Testis (tissue), 3 donors: ENCODE results near the gene NMT1. TPM values are rescaled to one million over a fixed set of nuclear protein-coding genes. Genes with fewer than 3 reads are reported as not detected.

Source experiments
- DNase-seq: peaks from one replicate; pipeline ENCODE4 v3.0.0-alpha.2; 2019
- H3K27ac ChIP-seq, 2 donors: fragments of 200-600 bp; sonication (generic); one replicate each; pipeline ENCODE4 v1.5.1; 2019
- H3K27me3 ChIP-seq: fragments of 200-600 bp; sonication (generic); one replicate; pipeline ENCODE4 v1.5.1; 2019
- H3K36me3 ChIP-seq: fragments of 200-600 bp; sonication (generic); one replicate; pipeline ENCODE4 v1.5.1; 2017; ENCODE audit warnings: low read depth; ENCODE audit errors: missing control alignments
- H3K4me1 ChIP-seq: fragments of 200-600 bp; sonication (generic); one replicate; pipeline ENCODE4 v1.5.1; 2019
- H3K4me3 ChIP-seq, 2 donors: fragments of 200-600 bp; sonication (generic); one replicate each; pipeline ENCODE4 v1.5.1; 2017 to 2019
- H3K9me3 ChIP-seq: fragments of 200-600 bp; sonication (generic); one replicate; pipeline ENCODE4 v1.5.1; 2017
- POLR2A ChIP-seq: fragments of 450-650 bp; IDR thresholded peaks from one replicate; pipeline ENCODE4 v1.6.1; 2017; ENCODE audit warnings: antibody characterized with exemption, mild to moderate bottlenecking, moderate library complexity
- WGBS, 2 donors: methylation state at CpG; one replicate each; pipeline ENCODE4 v1.1.5; 2018; 5-methylcytosine and 5-hydroxymethylcytosine counted together
- intact Hi-C: fragments of 100-400 bp; cut with DNase I; formaldehyde crosslinking; loops from one replicate; pipeline ENCODE4 v1.15.1; 2023; ENCODE audit warnings: low total_unique reads
- polyA plus RNA-seq: library from polyadenylated mRNA; stranded (reverse); fragments of 350-450 nt; fragmentation: Illumina TruSeq; extraction: RNeasy Lipid Tissue Mini Kit (QIAGEN cat#74804); gene quantifications from one replicate; pipeline ENCODE4 v1.2.3, GENCODE V29; 2014; ENCODE audit warnings: low read depth, low replicate concordance; ENCODE audit not compliant: insufficient read depth
- total RNA-seq, 2 donors: library from RNA; depleted of rRNA; stranded (reverse); fragments of >200 nt; gene quantifications; one replicate each; pipeline ENCODE4 v1.2.3, GENCODE V29; 2016
- TF ChIP-seq, protein P1 (sequence below), 3 experiments: fragments of 450-650 bp in 2 of 3; fragments of 200-600 bp in 1 of 3; sonication (generic) in 1 of 3; IDR thresholded peaks; one replicate each; pipeline ENCODE4 v1.5.1; 2016 to 2019; ENCODE audit warnings: antibody characterized with exemption in 3 of 3, mild to moderate bottlenecking in 2 of 3, moderate library complexity in 1 of 3

The NMT1 gene
- total and polyA plus RNA-seq, 3 donors from 2014 or later, result 76.1 to 143 (median 79.0) TPM

DNA sequence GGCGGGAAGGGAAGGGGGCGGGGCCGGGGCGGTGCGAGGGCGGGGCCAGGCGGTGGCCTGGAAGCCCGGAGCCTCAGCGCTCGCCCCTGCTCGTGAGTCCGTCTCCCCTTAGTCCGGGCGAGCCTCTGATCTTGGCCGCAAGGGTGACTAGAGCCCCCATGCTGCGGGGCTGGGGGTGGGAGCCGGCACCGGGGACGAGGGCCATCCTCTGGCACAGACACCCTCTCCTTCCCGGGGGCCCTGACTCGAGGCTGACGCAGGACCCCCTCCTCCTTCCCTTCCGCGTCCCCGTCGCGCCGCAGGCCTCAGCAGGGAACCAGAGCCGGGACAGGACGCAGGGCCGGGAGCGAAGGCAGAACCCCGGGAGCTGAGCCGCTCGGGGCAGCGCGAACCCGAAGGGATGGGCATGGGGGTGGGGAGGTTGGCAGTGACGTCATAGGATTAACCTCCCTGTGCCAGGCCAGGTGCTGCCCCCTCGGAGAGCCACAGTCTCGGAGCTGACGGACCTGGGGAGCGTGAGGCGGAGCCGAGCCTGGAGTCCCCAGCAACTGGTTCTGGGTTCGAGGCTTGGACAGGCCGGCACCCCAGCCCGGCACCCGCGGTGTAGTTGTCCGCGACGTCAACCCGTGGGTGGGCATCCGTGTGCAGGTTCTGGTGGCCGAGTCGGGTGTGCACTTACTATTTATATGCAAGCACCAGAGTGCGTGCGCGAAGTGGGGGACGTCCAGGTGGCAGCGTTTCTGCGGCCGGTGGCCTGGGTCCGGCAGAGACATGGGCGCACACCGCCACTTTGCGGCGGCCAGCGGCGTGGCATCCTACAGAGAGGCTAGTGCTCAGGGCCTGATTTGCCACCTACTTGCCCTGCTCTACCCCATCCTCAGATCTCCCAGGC lies 71.7 kb downstream of the NMT1 start:
- DNase-seq, result peak; percentile 90
- intact Hi-C loops, result no loop called here
- TF ChIP-seq POLR2A, result no peak
- TF ChIP-seq, protein P1, sequence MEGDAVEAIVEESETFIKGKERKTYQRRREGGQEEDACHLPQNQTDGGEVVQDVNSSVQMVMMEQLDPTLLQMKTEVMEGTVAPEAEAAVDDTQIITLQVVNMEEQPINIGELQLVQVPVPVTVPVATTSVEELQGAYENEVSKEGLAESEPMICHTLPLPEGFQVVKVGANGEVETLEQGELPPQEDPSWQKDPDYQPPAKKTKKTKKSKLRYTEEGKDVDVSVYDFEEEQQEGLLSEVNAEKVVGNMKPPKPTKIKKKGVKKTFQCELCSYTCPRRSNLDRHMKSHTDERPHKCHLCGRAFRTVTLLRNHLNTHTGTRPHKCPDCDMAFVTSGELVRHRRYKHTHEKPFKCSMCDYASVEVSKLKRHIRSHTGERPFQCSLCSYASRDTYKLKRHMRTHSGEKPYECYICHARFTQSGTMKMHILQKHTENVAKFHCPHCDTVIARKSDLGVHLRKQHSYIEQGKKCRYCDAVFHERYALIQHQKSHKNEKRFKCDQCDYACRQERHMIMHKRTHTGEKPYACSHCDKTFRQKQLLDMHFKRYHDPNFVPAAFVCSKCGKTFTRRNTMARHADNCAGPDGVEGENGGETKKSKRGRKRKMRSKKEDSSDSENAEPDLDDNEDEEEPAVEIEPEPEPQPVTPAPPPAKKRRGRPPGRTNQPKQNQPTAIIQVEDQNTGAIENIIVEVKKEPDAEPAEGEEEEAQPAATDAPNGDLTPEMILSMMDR (IDR thresholded peaks at IDR 0.05), result peak; percentile 65 to 93 (median 80)
- Histone ChIP-seq H3K4me3 (peak overlapping the region; percentile 82 to 97), H3K4me1 (peaks cover 45% of the 10 kb centered on the region), H3K36me3 (no peaks in the 10 kb centered on the region), H3K27me3 (no peaks in the 10 kb centered on the region), H3K27ac (peak overlapping the region; percentile 92 to 98), H3K9me3 (no peaks in the 10 kb centered on the region)
- whole genome bisulfite sequencing, 2 donors, result 1% methylated on average over 38 to 69 of the region's 71 CpGs

DNA sequence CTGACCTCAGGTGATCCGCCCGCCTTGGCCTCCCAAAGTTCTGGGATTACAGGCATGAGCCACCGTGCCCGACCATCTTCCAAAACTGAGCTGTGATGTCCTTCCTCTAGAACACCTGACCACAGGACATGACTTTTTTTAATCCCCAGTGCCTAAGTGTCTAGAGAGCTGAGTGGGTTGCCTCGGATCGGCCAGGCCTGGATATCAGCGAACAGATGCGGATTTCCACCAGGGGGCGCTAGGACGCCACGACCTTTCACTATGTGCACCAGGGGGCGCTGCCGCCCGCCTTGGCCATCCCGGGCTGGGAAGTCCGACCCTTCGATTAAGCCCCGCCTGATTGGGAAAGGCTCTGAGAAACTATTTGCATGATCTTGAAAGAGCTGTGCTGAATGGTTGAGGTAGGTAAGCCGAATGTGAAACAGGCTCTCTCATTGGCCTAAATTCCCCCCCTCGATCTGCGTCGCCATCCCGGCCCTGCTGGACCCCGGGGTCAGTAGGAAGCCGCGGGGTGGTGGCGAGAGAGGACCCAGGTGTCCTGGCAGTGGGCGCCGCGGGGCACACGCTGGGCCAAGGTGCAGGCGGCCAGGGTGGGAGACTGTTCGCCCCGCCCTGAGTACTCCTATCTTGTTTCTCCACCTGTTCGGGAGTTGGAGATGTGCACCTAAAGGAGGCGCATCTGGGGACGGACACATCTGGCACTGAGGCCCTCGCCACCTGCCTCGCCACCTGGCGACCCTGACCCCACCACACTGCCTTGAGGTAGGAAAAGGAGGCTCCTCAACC lies 74.3 kb downstream of the NMT1 start, which contains the start of gene ACBD4:
TSS of gene ACBD4 (plus strand) at position 496 of the 786 bp plus-strand sequence. CDS start 458 bp downstream, outside the sequence.
- H3K9me3 ChIP-seq, result no peaks in the 10 kb centered on the region
- peaks cover 21% of the 10 kb centered on the region for H3K4me1 ChIP-seq
- DNase-seq, result peak; percentile 98
- peak within 1 kb of the TSS; percentile 14 to 57 for H3K27ac ChIP-seq
- intact Hi-C loops, result no loop called here
- 4 to 9% methylated on average over 18 to 40 of the region's 40 CpGs for WGBS, 2 donors
- TF ChIP-seq, protein P1 (IDR thresholded peaks at IDR 0.05), result peak; percentile 100
- no peak for TF ChIP-seq POLR2A
- H3K27me3 ChIP-seq, result no peaks in the 10 kb centered on the region
- no peaks in the 10 kb centered on the region for H3K36me3 ChIP-seq
- H3K4me3 ChIP-seq, result peak within 1 kb of the TSS; percentile 44 to 61

DNA sequence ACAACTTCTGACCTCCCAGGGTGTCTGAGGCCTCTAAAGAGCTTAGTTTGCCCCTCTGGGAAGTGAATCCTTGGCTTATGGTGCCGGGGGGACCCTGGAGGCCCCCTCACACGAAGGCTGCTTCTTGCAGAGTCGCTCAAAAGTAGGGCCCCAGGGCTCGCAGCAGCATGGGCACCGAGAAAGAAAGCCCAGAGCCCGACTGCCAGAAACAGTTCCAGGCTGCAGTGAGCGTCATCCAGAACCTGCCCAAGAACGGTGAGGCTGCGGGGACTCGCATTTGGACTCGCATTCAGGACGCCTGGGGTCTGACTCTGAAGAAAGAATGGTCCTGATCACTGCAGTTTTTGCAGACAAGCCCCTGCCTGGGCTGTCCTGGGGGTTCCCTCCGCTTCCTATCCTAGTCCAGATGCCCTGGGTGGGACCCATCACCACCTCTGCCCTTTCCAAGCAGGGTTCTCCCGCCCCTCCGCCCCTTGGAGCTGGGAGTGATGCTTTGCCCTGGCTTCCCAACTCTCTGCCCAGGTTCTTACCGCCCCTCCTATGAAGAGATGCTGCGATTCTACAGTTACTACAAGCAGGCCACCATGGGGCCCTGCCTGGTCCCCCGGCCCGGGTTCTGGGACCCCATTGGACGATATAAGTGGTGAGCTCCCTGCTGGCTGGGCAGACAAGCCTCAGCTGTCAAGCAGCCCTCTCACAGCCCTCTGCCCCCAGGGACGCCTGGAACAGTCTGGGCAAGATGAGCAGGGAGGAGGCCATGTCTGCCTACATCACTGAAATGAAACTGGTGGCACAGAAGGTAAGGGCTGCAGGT lies 75.1 kb downstream of the NMT1 start:
- Histone ChIP-seq H3K27me3 (no peaks in the 10 kb centered on the region), H3K27ac (peak overlapping the region; percentile 14 to 57), H3K4me3 (peak overlapping the region; percentile 44 to 61), H3K9me3 (no peaks in the 10 kb centered on the region), H3K4me1 (peaks cover 13% of the 10 kb centered on the region), H3K36me3 (no peaks in the 10 kb centered on the region)
- intact Hi-C loops, result no loop called here
- DNase-seq, result peak; percentile 29
- TF ChIP-seq, protein P1 (IDR thresholded peaks at IDR 0.05), result no peak
- no peak for TF ChIP-seq POLR2A
- WGBS, 2 donors, result 31 to 57% methylated on average over 18 to 21 of the region's 21 CpGs

DNA sequence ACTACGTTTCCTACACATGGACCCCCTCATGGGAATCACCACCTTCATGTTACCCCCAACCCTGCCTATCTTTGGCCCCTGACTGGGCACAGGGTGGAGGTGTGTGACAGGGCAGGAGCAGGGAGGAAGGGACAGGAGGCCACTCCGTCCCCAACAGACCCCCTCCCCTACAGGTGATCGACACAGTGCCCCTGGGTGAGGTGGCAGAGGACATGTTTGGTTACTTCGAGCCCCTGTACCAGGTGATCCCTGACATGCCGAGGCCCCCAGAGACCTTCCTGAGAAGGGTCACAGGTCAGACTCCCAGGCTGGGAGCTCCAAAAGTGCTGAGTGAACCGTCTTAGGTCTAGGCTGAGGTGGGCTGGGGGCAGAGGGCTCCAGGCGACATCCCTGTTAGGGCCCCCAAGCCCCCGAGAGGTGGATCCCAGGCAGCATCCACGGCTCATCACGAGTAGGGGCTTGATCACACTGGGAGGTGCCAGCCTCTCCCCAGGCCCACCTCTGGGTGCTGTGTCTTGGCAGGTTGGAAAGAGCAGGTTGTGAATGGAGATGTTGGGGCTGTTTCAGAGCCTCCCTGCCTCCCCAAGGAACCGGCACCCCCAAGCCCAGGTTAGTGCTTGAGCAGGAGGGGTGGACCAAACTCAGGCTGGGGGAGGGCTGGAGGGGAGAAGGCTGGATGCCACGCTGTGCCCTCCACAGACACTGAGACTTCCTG lies 75.9 kb downstream of the NMT1 start:
- 63 to 89% methylated on average over 4 to 12 of the region's 12 CpGs for WGBS, 2 donors
- Histone ChIP-seq H3K4me3 (no peak overlapping the region), H3K9me3 (no peaks in the 10 kb centered on the region), H3K36me3 (no peaks in the 10 kb centered on the region), H3K27ac (no peak overlapping the region), H3K4me1 (peaks cover 7% of the 10 kb centered on the region), H3K27me3 (no peaks in the 10 kb centered on the region)
- no peak for DNase-seq
- TF ChIP-seq POLR2A, result no peak
- TF ChIP-seq, protein P1 (IDR thresholded peaks at IDR 0.05), result no peak
- intact Hi-C loops, result no loop called here
